Calu3 (cell line): Measurements from ENCODE around the gene RPS6KA5. TPM values are rescaled to one million over a fixed set of nuclear protein-coding genes. Genes with fewer than 3 reads are reported as not detected.

Experiments
- BruUV-seq: library from RNA; stranded (reverse); fragments of 400-500 nt; replicated peaks from 2 replicates; lab custom pipeline; 2021; lab: Mats Ljungman, UMichigan
- CTCF ChIA-PET: fragments of 300-600 bp; sonication (Branson Sonifier 250); formaldehyde crosslinking; loops from one replicate; lab custom pipeline; 2022; ENCODE audit warnings: antibody characterized with exemption; lab: Charles Lee
- DNase-seq: peaks from one replicate; pipeline ENCODE4 v3.0.0; 2022
- H3K27ac Mint-ChIP-seq: one replicate; pipeline ENCODE4 v1.8.0; 2022; ENCODE audit warnings: mixed read lengths; ENCODE audit not compliant: unreplicated experiment
- H3K27me3 Mint-ChIP-seq: one replicate; pipeline ENCODE4 v1.8.0; 2022; ENCODE audit warnings: mixed read lengths; ENCODE audit not compliant: unreplicated experiment
- H3K36me3 Mint-ChIP-seq: one replicate; pipeline ENCODE4 v1.8.0; 2022; ENCODE audit warnings: mild to moderate bottlenecking, moderate library complexity, mixed read lengths; ENCODE audit not compliant: insufficient read depth, unreplicated experiment
- H3K4me1 Mint-ChIP-seq: one replicate; pipeline ENCODE4 v1.8.0; 2022; ENCODE audit warnings: mild to moderate bottlenecking, low read depth, mixed read lengths; ENCODE audit not compliant: unreplicated experiment
- H3K4me3 Mint-ChIP-seq: one replicate; pipeline ENCODE4 v1.8.0; 2022; ENCODE audit warnings: mild to moderate bottlenecking, low read depth, moderate library complexity, mixed read lengths; ENCODE audit not compliant: unreplicated experiment
- H3K9me3 Mint-ChIP-seq: one replicate; pipeline ENCODE4 v1.8.0; 2022; ENCODE audit warnings: low read depth, mixed read lengths; ENCODE audit not compliant: unreplicated experiment
- CTCF ChIP-seq: fragments of 200-600 bp; IDR thresholded peaks from one replicate; pipeline ENCODE4 v1.8.0; 2022; ENCODE audit warnings: antibody characterized with exemption; ENCODE audit not compliant: unreplicated experiment
- intact Hi-C: fragments of 100-400 bp; cut with micrococcal nuclease; formaldehyde crosslinking; loops from one replicate; pipeline ENCODE4 v1.10.0; 2022; ENCODE audit not compliant: unreplicated experiment
- total RNA-seq: library from RNA; stranded (reverse); gene quantifications from 2 replicates; pipeline ENCODE4 v1.2.3, GENCODE V29; 2022

Gene RPS6KA5
- total RNA-seq, 1 experiment from 2014 or later: 10.3 TPM

- no peaks in the 10 kb centered on the region for H3K4me1 Mint-ChIP-seq
- H3K27me3 Mint-ChIP-seq: no peaks in the 10 kb centered on the region
- no peak for TF ChIP-seq CTCF
- BruUV-seq: no TSS peak
- DNase-seq: no peak
- no peak overlapping the region for H3K4me3 Mint-ChIP-seq
- intact Hi-C loops: no loop called here
- CTCF ChIA-PET: interaction anchor here (0.8 to 1.1 kb wide), 2 partner anchors 9 to 279 kb away, joined by 3 read pairs; no protein-coding TSS in a partner anchor
- H3K9me3 Mint-ChIP-seq: no peaks in the 10 kb centered on the region
- H3K27ac Mint-ChIP-seq: no peak overlapping the region
- no peaks in the 10 kb centered on the region for H3K36me3 Mint-ChIP-seq
Observed at GRCh38 chr14:90894241-90894640, 166.2 kb downstream of the RPS6KA5 start.

- Mint-ChIP-seq H3K4me1 (no peaks in the 10 kb centered on the region), H3K27me3 (no peaks in the 10 kb centered on the region), H3K36me3 (no peaks in the 10 kb centered on the region), H3K27ac (no peak overlapping the region), H3K4me3 (no peak overlapping the region), H3K9me3 (no peaks in the 10 kb centered on the region)
- BruUV-seq: no TSS peak
- no peak for DNase-seq
- intact Hi-C loops: no loop called here
- TF ChIP-seq CTCF: no peak
- CTCF ChIA-PET: interaction anchor here (0.5 to 1.1 kb wide), 2 partner anchors 9 to 221 kb away, joined by 3 to 4 read pairs; no protein-coding TSS in a partner anchor
Observed at GRCh38 chr14:90893510-90893909, 166.9 kb downstream of the RPS6KA5 start.

- intact Hi-C loops: no loop called here
- Mint-ChIP-seq H3K4me3 (no peak overlapping the region), H3K4me1 (no peaks in the 10 kb centered on the region), H3K36me3 (no peaks in the 10 kb centered on the region), H3K27me3 (no peaks in the 10 kb centered on the region), H3K27ac (no peak overlapping the region), H3K9me3 (no peaks in the 10 kb centered on the region)
- CTCF ChIA-PET: interaction anchor here (0.5 to 1.1 kb wide), 2 partner anchors 10 to 222 kb away, joined by 3 to 4 read pairs; no protein-coding TSS in a partner anchor
- BruUV-seq: no TSS peak
- no peak for DNase-seq
- no peak for TF ChIP-seq CTCF
Observed at GRCh38 chr14:90892970-90893369, 167.5 kb downstream of the RPS6KA5 start.

GRCh38 chr14:90891326-90891725, 169.1 kb downstream of the RPS6KA5 start:
- H3K4me1 Mint-ChIP-seq: no peaks in the 10 kb centered on the region
- H3K4me3 Mint-ChIP-seq: no peak overlapping the region
- no peak overlapping the region for H3K27ac Mint-ChIP-seq
- H3K9me3 Mint-ChIP-seq: no peaks in the 10 kb centered on the region
- intact Hi-C loops: no loop called here
- no TSS peak for BruUV-seq
- no peaks in the 10 kb centered on the region for H3K27me3 Mint-ChIP-seq
- no peak for TF ChIP-seq CTCF
- no peak for DNase-seq
- H3K36me3 Mint-ChIP-seq: no peaks in the 10 kb centered on the region
- CTCF ChIA-PET: no interaction called here
